GM12878 (cell line): Measurements from ENCODE around the gene CCS. TPM values are rescaled to one million over a fixed set of nuclear protein-coding genes. Genes with fewer than 3 reads are reported as not detected.
A peak's percentile ranks its signal among the peaks of the same experiment; 100 is the strongest.

Source experiments
- ATAC-seq: fragments of 200-7000 bp; cut with Tn5 transposase; 3 replicates; pipeline ENCODE4 v1.9.1; 2020; ENCODE audit warnings: mild to moderate bottlenecking, moderate library complexity
- BruUV-seq: library from RNA; stranded (reverse); fragments of 400-500 nt; replicated peaks from 2 replicates; lab custom pipeline; 2021; lab: Mats Ljungman, UMichigan
- CTCF ChIA-PET: fragments of 300-600 bp; sonication (Branson Sonifier 250); formaldehyde crosslinking; extraction: SDS; loops from one replicate; lab custom pipeline; 2021; ENCODE audit warnings: inconsistent platforms; lab: Yijun Ruan, JAX
- POLR2A ChIA-PET: fragments of 350-600 bp; formaldehyde crosslinking; extraction: SDS; loops from one replicate; lab custom pipeline; 2021; ENCODE audit warnings: inconsistent platforms; lab: Charles Lee
- RAD21 ChIA-PET: fragments of 300-600 bp; sonication (Branson Sonifier 250); formaldehyde crosslinking; loops from one replicate; lab custom pipeline; 2023; ENCODE audit warnings: antibody characterized with exemption; ENCODE audit not compliant: unreplicated experiment; lab: Charles Lee
- SMC1A ChIA-PET: fragments of 300-600 bp; sonication (Branson Sonifier 250); formaldehyde crosslinking; loops from one replicate; lab custom pipeline; 2023; ENCODE audit not compliant: unreplicated experiment, uncharacterized antibody; lab: Charles Lee
- DNase-seq: peaks from one replicate; pipeline ENCODE4 v3.0.0-alpha.2; 2011; ENCODE audit warnings: low read depth, low spot score
- FAIRE-seq: peaks from 3 replicates; lab custom pipeline; 2011; peaks lifted over from hg19 to GRCh38; lab: Jason Lieb, UNC
- H2AFZ ChIP-seq: 2 replicates; pipeline ENCODE4 v1.6.0; 2011; ENCODE audit warnings: low read depth, low read length, control low read depth; ENCODE audit not compliant: control insufficient read depth
- H3K27ac ChIP-seq: 2 replicates; pipeline ENCODE4 v1.5.1; 2011; ENCODE audit warnings: control low read depth; ENCODE audit not compliant: control insufficient read depth, insufficient read depth
- H3K27me3 ChIP-seq, 2 experiments: replicated peaks in 1 of 2; 2 replicates each; pipeline versions ENCODE4 v1.6.0 to v1.6.1; 2011; ENCODE audit warnings: low read length in 1 of 2; ENCODE audit not compliant: control insufficient read depth in 2 of 2, insufficient read depth in 2 of 2
- H3K36me3 ChIP-seq, 2 experiments: 2 replicates each; pipeline ENCODE4 v1.5.1; 2011; ENCODE audit warnings: low read length in 1 of 2; ENCODE audit not compliant: control insufficient read depth in 2 of 2, insufficient read depth in 2 of 2
- H3K4me1 ChIP-seq: 2 replicates; pipeline ENCODE4 v1.6.1; 2011; ENCODE audit warnings: mild to moderate bottlenecking, low read length, moderate library complexity, mixed read lengths; ENCODE audit not compliant: control insufficient read depth, insufficient read depth
- H3K4me2 ChIP-seq: 2 replicates; pipeline ENCODE4 v1.6.0; 2011; ENCODE audit warnings: control low read depth; ENCODE audit not compliant: control insufficient read depth, insufficient read depth
- H3K4me3 ChIP-seq: fragments of 200-600 bp; sonication (generic); 2 replicates; pipeline ENCODE4 v1.5.1; 2016
- H3K79me2 ChIP-seq: 2 replicates; pipeline ENCODE4 v1.6.0; 2011; ENCODE audit warnings: low read length; ENCODE audit not compliant: control insufficient read depth, insufficient read depth
- H3K9ac ChIP-seq: 2 replicates; pipeline ENCODE4 v1.8.0; 2011; ENCODE audit warnings: low read length, control low read depth, mixed read lengths; ENCODE audit not compliant: control insufficient read depth, insufficient read depth
- H3K9me3 ChIP-seq: replicated peaks from 3 replicates; pipeline ENCODE4 v1.5.1; 2011; ENCODE audit warnings: mild to moderate bottlenecking, low read length; ENCODE audit not compliant: control insufficient read depth, insufficient read depth
- H4K20me1 ChIP-seq: 2 replicates; pipeline ENCODE4 v1.6.0; 2011; ENCODE audit not compliant: control insufficient read depth, insufficient read depth
- CBX5 ChIP-seq: sonication (generic); IDR thresholded peaks from 2 replicates; pipeline ENCODE4 v1.6.1; 2016; ENCODE audit warnings: low read depth, moderate library complexity, mild to moderate bottlenecking, inconsistent platforms
- ESRRA ChIP-seq: IDR thresholded peaks from 2 replicates; pipeline ENCODE4 v1.6.1; 2012; ENCODE audit warnings: mild to moderate bottlenecking, low read length, improper control_type of control experiment
- IKZF1 ChIP-seq: fragments of 450-650 bp; conservative IDR thresholded peaks from 2 replicates; pipeline ENCODE4 v1.6.1; 2017; ENCODE audit warnings: antibody characterized with exemption, mild to moderate bottlenecking
- IKZF2 ChIP-seq, 2 experiments: fragments of 450-650 bp; IDR thresholded peaks; 2 replicates each; pipeline ENCODE4 v1.6.1; 2017; ENCODE audit warnings: mild to moderate bottlenecking in 2 of 2, moderate library complexity in 2 of 2
- KAT2A ChIP-seq: conservative IDR thresholded peaks from 2 replicates; pipeline ENCODE4 v1.6.1; 2011; ENCODE audit warnings: low read depth, low read length; ENCODE audit not compliant: control insufficient read depth
- MEF2A ChIP-seq: IDR thresholded peaks from 2 replicates; pipeline ENCODE4 v1.6.1; 2011; ENCODE audit warnings: low read depth, mild to moderate bottlenecking, low read length, moderate library complexity; ENCODE audit not compliant: insufficient read depth
- NFXL1 ChIP-seq: fragments of 450-650 bp; IDR thresholded peaks from 2 replicates; pipeline ENCODE4 v1.6.1; 2017; ENCODE audit warnings: antibody characterized with exemption, mild to moderate bottlenecking, borderline replicate concordance
- NR2C1 ChIP-seq: fragments of 450-650 bp; IDR thresholded peaks from 2 replicates; pipeline ENCODE4 v1.6.1; 2017; ENCODE audit warnings: antibody characterized with exemption, mild to moderate bottlenecking, moderate library complexity
- PAX8 ChIP-seq: fragments of 450-650 bp; IDR thresholded peaks from 2 replicates; pipeline ENCODE4 v1.6.1; 2017; ENCODE audit warnings: mild to moderate bottlenecking, moderate library complexity
- PKNOX1 ChIP-seq: fragments of 450-650 bp; IDR thresholded peaks from 2 replicates; pipeline ENCODE4 v1.6.1; 2016; ENCODE audit warnings: mild to moderate bottlenecking
- PML ChIP-seq: IDR thresholded peaks from 2 replicates; pipeline ENCODE4 v1.6.1; 2012; ENCODE audit warnings: low read length, inconsistent platforms
- POLR2A ChIP-seq: IDR thresholded peaks from 2 replicates; pipeline ENCODE4 v1.6.1; 2011; ENCODE audit warnings: low read depth, mild to moderate bottlenecking, low read length
- POU2F2 ChIP-seq: IDR thresholded peaks from 3 replicates; pipeline ENCODE4 v1.6.1; 2011; ENCODE audit warnings: low read depth, mild to moderate bottlenecking, low read length, borderline replicate concordance
- SMARCA5 ChIP-seq: fragments of 450-650 bp; IDR thresholded peaks from 2 replicates; pipeline ENCODE4 v1.6.1; 2017; ENCODE audit warnings: mild to moderate bottlenecking
- SMC3 ChIP-seq: IDR thresholded peaks from 2 replicates; pipeline ENCODE4 v1.6.1; 2011; ENCODE audit warnings: low read length, improper control_type of control experiment, borderline replicate concordance
- SPI1 ChIP-seq: IDR thresholded peaks from 2 replicates; pipeline ENCODE4 v1.6.1; 2011; ENCODE audit warnings: low read depth, mild to moderate bottlenecking, low read length, moderate library complexity, borderline replicate concordance; ENCODE audit not compliant: insufficient read depth
- ZNF384 ChIP-seq: IDR thresholded peaks from 2 replicates; pipeline ENCODE4 v1.6.1; 2012; ENCODE audit warnings: low read depth, mild to moderate bottlenecking, low read length, improper control_type of control experiment, borderline replicate concordance
- ZNF622 ChIP-seq: fragments of 450-650 bp; IDR thresholded peaks from 2 replicates; pipeline ENCODE4 v1.6.1; 2017; ENCODE audit warnings: mild to moderate bottlenecking, inconsistent platforms
- WGBS: methylation state at CpG from one replicate; pipeline ENCODE4 v1.1.6; 2016; ENCODE audit warnings: low lambda C conversion rate; ENCODE audit not compliant: insufficient replicate concordance, insufficient coverage; ENCODE audit errors: missing lambda C conversion rate; 5-methylcytosine and 5-hydroxymethylcytosine counted together
- in situ Hi-C: fragments of 300-500 bp; cut with MboI; formaldehyde crosslinking; loops from 9 replicates; pipeline ENCODE4 v1.14.3; 2018; ENCODE audit warnings: mixed read lengths
- intact Hi-C: fragments of 100-400 bp; cut with micrococcal nuclease; formaldehyde crosslinking; loops from one replicate; pipeline ENCODE4 v1.14.2; 2022; ENCODE audit not compliant: unreplicated experiment
- polyA plus RNA-seq, 11 experiments: library from polyadenylated mRNA; depleted of rRNA in 4 of 11; unstranded in 6 of 11; stranded (reverse) in 5 of 11; fragments of >200 nt; fragmentation: Nextera tagmentation in 4 of 11; fragmentation: Illumina TruSeq in 1 of 11; extraction: Ambion mirVana in 4 of 11; extraction: Trizol in 1 of 11; gene quantifications; 1 replicate in 1 of 11; 2 replicates in 10 of 11; pipeline versions ENCODE4 v1.2.1 to v1.2.3, GENCODE V29; 2011 to 2016; ENCODE audit warnings: inconsistent platforms in 2 of 11, missing spikeins in 2 of 11, low read depth in 1 of 11
- total RNA-seq, 4 experiments: library from RNA; depleted of rRNA in 3 of 4; stranded (reverse); fragments of >200 nt in 3 of 4; fragmentation: Illumina TruSeq in 1 of 4; extraction: Trizol in 1 of 4; gene quantifications; 2 replicates each; pipeline versions ENCODE4 v1.2.1 to v1.2.3, GENCODE V29; 2013 to 2021
- TF ChIP-seq, protein P1 (sequence below): IDR thresholded peaks from 2 replicates; pipeline ENCODE4 v1.6.1; 2012; ENCODE audit warnings: low read depth, low read length, improper control_type of control experiment
- TF ChIP-seq, protein P2 (sequence below): fragments of 150-350 bp; IDR thresholded peaks from 2 replicates; pipeline ENCODE4 v1.6.1; 2016; ENCODE audit warnings: low read depth, low read length

The CCS gene
- total and polyA plus RNA-seq, 10 of the 15 experiments (the other 5 are each of a cell fraction or from before 2014, with no cell fraction given), result 1.5 to 44.2 (median 30.6) TPM

DNA sequence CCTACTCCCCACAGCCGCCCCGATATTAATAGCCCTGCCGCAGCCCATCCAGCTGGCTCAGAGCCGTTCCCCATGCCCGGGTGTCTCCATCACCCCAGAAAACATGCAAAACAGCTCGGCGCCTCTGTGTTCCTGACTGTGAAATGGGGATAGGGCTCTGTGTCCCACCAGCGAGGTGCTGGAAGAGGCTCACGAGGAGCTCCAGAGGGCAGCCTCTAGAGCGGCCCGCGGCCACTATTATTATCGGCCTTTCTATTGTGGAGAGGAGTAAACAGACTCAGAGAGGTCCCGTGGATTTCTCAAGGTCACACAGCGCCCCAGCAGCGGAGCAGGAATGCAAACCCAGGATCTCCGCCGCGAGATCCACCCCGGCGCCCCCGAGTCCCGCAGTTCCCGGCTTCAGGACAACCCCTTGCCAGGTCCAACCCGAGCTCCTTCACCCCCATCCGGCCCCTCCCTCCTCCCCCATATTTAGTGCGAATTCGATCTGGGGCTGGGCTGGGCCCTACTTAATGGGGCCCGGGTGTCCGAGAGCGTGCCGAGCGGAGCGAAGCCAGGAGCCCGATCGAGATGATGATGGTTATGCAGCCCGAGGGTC, 46.5 kb upstream of the CCS start, which contains the start of gene ACTN3:
Gene ACTN3 (plus strand): TSS at position 536 of the 598 bp plus-strand sequence. CDS start 35 bp downstream, at position 571.
- Histone ChIP-seq H3K9me3 (no peaks in the 10 kb centered on the region), H3K4me3 (peak within 1 kb of the TSS; percentile 86), H3K79me2 (peaks cover 2% of the 10 kb centered on the region), H3K4me2 (peak within 1 kb of the TSS; percentile 97), H3K4me1 (peaks cover 10% of the 10 kb centered on the region), H3K9ac (peak within 1 kb of the TSS; percentile 79), H4K20me1 (no peaks in the 10 kb centered on the region), H3K27ac (peak within 1 kb of the TSS; percentile 72), H3K36me3 (peaks cover 0 to 2% of the 10 kb centered on the region in 2 experiments; a peak in 1 of 4 replicates), H2AFZ (peak within 1 kb of the TSS; percentile 89), H3K27me3 (no peaks in the 10 kb centered on the region)
- ATAC-seq, result peak; percentile 5
- ChIA-PET CTCF (interaction anchor here (0.6 to 4.3 kb wide), 8 partner anchors 16 to 995 kb away, joined by 3 to 32 read pairs (median 3); partner anchors contain the start of genes CCDC87, CCS, RBM14 and RBM4), POLR2A (interaction anchor here (0.9 to 4.0 kb wide), 9 partner anchors 14 to 131 kb away, joined by 3 to 26 read pairs (median 6); partner anchors contain the start of genes CCDC87, CCS, DPP3 and PELI3), SMC1A (interaction anchor here (0.5 to 5.6 kb wide), 6 partner anchors 9 to 132 kb away, joined by 3 to 37 read pairs (median 4); partner anchors contain the start of gene RBM4B), RAD21 (interaction anchor here (1.0 to 2.9 kb wide), 6 partner anchors 31 to 132 kb away, joined by 4 to 37 read pairs (median 6); partner anchors contain the start of genes MRPL11, PELI3, RBM4 and RBM4B)
- no peak for DNase-seq
- WGBS, result 5% methylated on average over 37 of the region's 37 CpGs
- in situ Hi-C loops (no loop called here), intact Hi-C loops (loop anchor here (1.0 kb wide), 1 partner anchor 132 kb away; no protein-coding TSS in a partner anchor)
- no TSS peak for BruUV-seq
- FAIRE-seq, result no peak
- no peak for TF ChIP-seq PML
- no peak for TF ChIP-seq PAX8
- TF ChIP-seq NR2C1, result no peak
- no peak for TF ChIP-seq SMC3
- peak; percentile 41; the same call in 1 of the 2 replicates for TF ChIP-seq MEF2A
- TF ChIP-seq SMARCA5, result peak; percentile 98
- TF ChIP-seq, protein P1, sequence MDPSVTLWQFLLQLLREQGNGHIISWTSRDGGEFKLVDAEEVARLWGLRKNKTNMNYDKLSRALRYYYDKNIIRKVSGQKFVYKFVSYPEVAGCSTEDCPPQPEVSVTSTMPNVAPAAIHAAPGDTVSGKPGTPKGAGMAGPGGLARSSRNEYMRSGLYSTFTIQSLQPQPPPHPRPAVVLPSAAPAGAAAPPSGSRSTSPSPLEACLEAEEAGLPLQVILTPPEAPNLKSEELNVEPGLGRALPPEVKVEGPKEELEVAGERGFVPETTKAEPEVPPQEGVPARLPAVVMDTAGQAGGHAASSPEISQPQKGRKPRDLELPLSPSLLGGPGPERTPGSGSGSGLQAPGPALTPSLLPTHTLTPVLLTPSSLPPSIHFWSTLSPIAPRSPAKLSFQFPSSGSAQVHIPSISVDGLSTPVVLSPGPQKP, result no peak
- TF ChIP-seq POU2F2, result peak; percentile 17; the same call in 1 of the 3 replicates
- no peak for TF ChIP-seq POLR2A
- peak; percentile 40; the same call in 1 of the 2 replicates for TF ChIP-seq IKZF1
- TF ChIP-seq, protein P2, sequence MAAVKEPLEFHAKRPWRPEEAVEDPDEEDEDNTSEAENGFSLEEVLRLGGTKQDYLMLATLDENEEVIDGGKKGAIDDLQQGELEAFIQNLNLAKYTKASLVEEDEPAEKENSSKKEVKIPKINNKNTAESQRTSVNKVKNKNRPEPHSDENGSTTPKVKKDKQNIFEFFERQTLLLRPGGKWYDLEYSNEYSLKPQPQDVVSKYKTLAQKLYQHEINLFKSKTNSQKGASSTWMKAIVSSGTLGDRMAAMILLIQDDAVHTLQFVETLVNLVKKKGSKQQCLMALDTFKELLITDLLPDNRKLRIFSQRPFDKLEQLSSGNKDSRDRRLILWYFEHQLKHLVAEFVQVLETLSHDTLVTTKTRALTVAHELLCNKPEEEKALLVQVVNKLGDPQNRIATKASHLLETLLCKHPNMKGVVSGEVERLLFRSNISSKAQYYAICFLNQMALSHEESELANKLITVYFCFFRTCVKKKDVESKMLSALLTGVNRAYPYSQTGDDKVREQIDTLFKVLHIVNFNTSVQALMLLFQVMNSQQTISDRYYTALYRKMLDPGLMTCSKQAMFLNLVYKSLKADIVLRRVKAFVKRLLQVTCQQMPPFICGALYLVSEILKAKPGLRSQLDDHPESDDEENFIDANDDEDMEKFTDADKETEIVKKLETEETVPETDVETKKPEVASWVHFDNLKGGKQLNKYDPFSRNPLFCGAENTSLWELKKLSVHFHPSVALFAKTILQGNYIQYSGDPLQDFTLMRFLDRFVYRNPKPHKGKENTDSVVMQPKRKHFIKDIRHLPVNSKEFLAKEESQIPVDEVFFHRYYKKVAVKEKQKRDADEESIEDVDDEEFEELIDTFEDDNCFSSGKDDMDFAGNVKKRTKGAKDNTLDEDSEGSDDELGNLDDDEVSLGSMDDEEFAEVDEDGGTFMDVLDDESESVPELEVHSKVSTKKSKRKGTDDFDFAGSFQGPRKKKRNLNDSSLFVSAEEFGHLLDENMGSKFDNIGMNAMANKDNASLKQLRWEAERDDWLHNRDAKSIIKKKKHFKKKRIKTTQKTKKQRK, result no peak
- no peak for TF ChIP-seq PKNOX1
- TF ChIP-seq CBX5, result no peak
- TF ChIP-seq ESRRA, result no peak
- no peak for TF ChIP-seq KAT2A
- peak; percentile 87 for TF ChIP-seq NFXL1
- TF ChIP-seq SPI1, result no peak
- TF ChIP-seq IKZF2 (IDR thresholded peaks at IDR 0.05), result 0 out of 4 replicates have a peak, but pooled peaks have one; percentile 6 to 15
- no peak for TF ChIP-seq ZNF622
- no peak for TF ChIP-seq ZNF384
